DOHH2 (cell line): Measurements from ENCODE around the gene CD47.

Source experiments
- H3F3A ChIP-seq: fragments of 200-600 bp; sonication (generic), shearing (Covaris generic); 2 replicates; pipeline ENCODE4 v1.6.0; 2016; ENCODE audit warnings: antibody characterized with exemption, mild to moderate bottlenecking; ENCODE audit not compliant: control insufficient read depth, insufficient read depth
- H3K27ac ChIP-seq: fragments of 200-600 bp; sonication (generic); 2 replicates; pipeline ENCODE4 v1.5.1; 2014; ENCODE audit warnings: low read depth, mild to moderate bottlenecking, low read length, moderate library complexity
- H3K27me3 ChIP-seq: fragments of 200-600 bp; sonication (generic); 2 replicates; pipeline ENCODE4 v1.6.1; 2014; ENCODE audit warnings: mild to moderate bottlenecking, low read length, mixed read lengths; ENCODE audit not compliant: control insufficient read depth
- H3K36me3 ChIP-seq: fragments of 200-600 bp; sonication (generic); 2 replicates; pipeline ENCODE4 v1.6.1; 2014; ENCODE audit warnings: mild to moderate bottlenecking, low read length, moderate library complexity, mixed read lengths; ENCODE audit not compliant: control insufficient read depth
- H3K4me1 ChIP-seq: fragments of 200-600 bp; sonication (generic); 2 replicates; pipeline ENCODE4 v1.6.1; 2014; ENCODE audit warnings: mild to moderate bottlenecking, low read length, mixed read lengths; ENCODE audit not compliant: control insufficient read depth
- H3K4me2 ChIP-seq: fragments of 200-600 bp; sonication (generic); 2 replicates; pipeline ENCODE4 v1.6.0; 2014; ENCODE audit warnings: mild to moderate bottlenecking, low read length, moderate library complexity
- H3K4me3 ChIP-seq: fragments of 200-600 bp; sonication (generic); 2 replicates; pipeline ENCODE4 v1.5.1; 2014; ENCODE audit warnings: mild to moderate bottlenecking, low read length, mixed read lengths
- H3K79me2 ChIP-seq: fragments of 200-600 bp; sonication (generic); 2 replicates; pipeline ENCODE4 v1.6.1; 2014; ENCODE audit warnings: mild to moderate bottlenecking, low read length, mixed read lengths; ENCODE audit not compliant: control insufficient read depth
- H3K9me2 ChIP-seq: fragments of 200-600 bp; sonication (generic); replicated peaks from 2 replicates; pipeline ENCODE4 v1.6.1; 2014; ENCODE audit warnings: mild to moderate bottlenecking, low read length, mixed read lengths; ENCODE audit not compliant: control insufficient read depth
- H3K9me3 ChIP-seq: fragments of 200-600 bp; sonication (generic); 2 replicates; pipeline ENCODE4 v1.6.1; 2014; ENCODE audit warnings: antibody characterized with exemption, low read length, mixed read lengths; ENCODE audit not compliant: control insufficient read depth, insufficient read depth
- H4K20me1 ChIP-seq: fragments of 200-600 bp; sonication (generic); 2 replicates; pipeline ENCODE4 v1.6.0; 2014; ENCODE audit warnings: low read depth, mild to moderate bottlenecking, antibody characterized with exemption, low read length, moderate library complexity; ENCODE audit not compliant: control insufficient read depth, insufficient read depth
- CTCF ChIP-seq: fragments of 200-600 bp; sonication (generic); IDR thresholded peaks from one replicate; pipeline ENCODE4 v1.5.1; 2014; ENCODE audit warnings: antibody characterized with exemption, mild to moderate bottlenecking, low read depth, low read length; ENCODE audit not compliant: poor library complexity, severe bottlenecking
- EZH2phosphoT487 ChIP-seq: fragments of 200-600 bp; sonication (generic); IDR thresholded peaks from 2 replicates; pipeline ENCODE4 v1.6.1; 2017; ENCODE audit warnings: borderline replicate concordance, mild to moderate bottlenecking, antibody characterized with exemption, low read length, moderate library complexity, mixed read lengths

The CD47 gene

DNA sequence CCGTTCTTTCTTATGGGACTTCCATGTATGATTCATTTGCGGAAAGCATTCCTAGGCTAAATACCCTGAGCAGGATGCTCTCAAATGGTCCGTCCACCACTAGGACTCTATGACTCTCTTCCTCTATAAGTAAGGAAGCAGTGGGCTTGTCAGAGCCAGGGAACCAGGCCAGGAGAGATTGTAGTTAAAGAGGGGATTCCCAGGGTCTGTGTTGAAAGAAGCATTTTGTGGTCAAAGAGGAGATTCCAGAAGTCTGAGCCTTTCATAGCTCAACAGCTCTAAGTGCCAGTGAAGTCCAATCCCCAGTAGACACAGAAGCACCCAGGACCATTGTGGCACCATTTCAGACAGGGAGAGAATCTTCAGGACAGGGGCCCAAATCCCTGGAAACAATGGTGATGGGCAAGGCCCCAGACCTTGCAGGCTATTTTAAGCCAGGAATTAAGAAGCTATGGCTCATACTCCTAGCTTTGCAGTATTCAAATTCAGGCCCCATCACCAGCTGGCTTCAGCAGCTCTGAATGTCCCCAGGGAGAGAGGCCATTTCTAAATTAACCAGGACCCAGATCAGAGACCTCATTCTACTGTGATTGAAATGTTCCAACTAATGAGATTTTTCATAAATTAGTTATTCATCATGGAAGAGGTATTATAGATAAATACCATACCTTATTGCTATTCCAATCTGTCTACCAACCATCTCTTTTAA, 81.7 kb downstream of the CD47 start:
- TF ChIP-seq EZH2phosphoT487 (no peak), CTCF (no peak)
- Histone ChIP-seq H3K36me3 (no peaks in the 10 kb centered on the region), H3K79me2 (no peaks in the 10 kb centered on the region), H3K9me2 (no peaks in the 10 kb centered on the region), H4K20me1 (no peaks in the 10 kb centered on the region), H3K27ac (no peak overlapping the region), H3K27me3 (peaks cover 3% of the 10 kb centered on the region), H3K4me3 (no peak overlapping the region), H3K4me1 (peaks cover 9% of the 10 kb centered on the region), H3K9me3 (no peaks in the 10 kb centered on the region), H3F3A (no peaks in the 10 kb centered on the region), H3K4me2 (no peak overlapping the region)

DNA sequence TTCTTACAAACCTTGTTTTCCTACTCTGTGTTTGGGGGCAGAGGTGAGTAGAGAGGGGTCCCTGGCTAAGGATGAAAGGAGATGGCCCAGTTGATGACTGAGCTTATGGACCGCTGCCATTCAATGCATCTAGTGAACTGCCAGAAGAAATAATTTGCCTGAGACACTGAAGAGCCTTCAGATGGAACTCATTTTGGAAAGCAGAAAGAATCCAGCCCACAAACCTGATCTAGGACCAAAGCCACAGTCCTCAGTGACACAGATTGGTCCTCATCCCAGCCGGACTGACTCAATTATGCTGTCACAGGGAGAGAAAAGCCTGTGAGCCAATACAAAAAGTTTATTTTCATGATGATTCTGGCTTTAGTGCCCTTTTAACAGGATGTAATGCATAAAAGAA, 82.7 kb downstream of the CD47 start:
- H3K79me2 ChIP-seq, result no peaks in the 10 kb centered on the region
- H3K9me2 ChIP-seq, result no peaks in the 10 kb centered on the region
- no peaks in the 10 kb centered on the region for H3K9me3 ChIP-seq
- TF ChIP-seq CTCF (no peak), EZH2phosphoT487 (no peak)
- H3K27me3 ChIP-seq, result peaks cover 3% of the 10 kb centered on the region
- H3K27ac ChIP-seq, result no peak overlapping the region
- H3K4me1 ChIP-seq, result peaks cover 9% of the 10 kb centered on the region
- H3K36me3 ChIP-seq, result no peaks in the 10 kb centered on the region
- no peaks in the 10 kb centered on the region for H3F3A ChIP-seq
- H4K20me1 ChIP-seq, result no peaks in the 10 kb centered on the region
- H3K4me3 ChIP-seq, result no peak overlapping the region
- no peak overlapping the region for H3K4me2 ChIP-seq

DNA sequence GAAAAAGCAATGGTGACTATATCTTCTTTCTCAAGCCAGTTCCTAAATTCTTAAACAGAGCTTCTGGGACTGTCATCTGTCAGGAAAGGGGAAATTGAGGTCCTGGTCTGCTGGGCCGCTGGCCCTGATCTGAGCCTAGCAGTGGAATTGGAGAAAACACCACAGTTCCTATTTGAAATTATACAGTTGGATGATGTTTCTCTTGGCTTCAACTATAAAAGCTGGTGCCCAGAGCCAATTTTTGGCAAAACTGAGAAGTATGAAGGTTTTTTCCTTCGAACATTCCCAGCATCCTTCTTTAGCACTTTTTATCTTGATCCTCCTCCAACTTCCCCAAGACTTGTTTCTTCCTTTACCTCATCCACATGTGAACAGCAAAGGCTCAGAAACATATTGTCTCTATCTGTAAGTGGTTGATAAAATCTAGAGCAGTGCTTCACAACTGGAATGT, 83.9 kb downstream of the CD47 start:
- H4K20me1 ChIP-seq, result no peaks in the 10 kb centered on the region
- H3K9me2 ChIP-seq, result no peaks in the 10 kb centered on the region
- no peaks in the 10 kb centered on the region for H3K36me3 ChIP-seq
- no peak overlapping the region for H3K4me2 ChIP-seq
- no peaks in the 10 kb centered on the region for H3K79me2 ChIP-seq
- peaks cover 3% of the 10 kb centered on the region for H3K27me3 ChIP-seq
- no peaks in the 10 kb centered on the region for H3F3A ChIP-seq
- H3K9me3 ChIP-seq, result no peaks in the 10 kb centered on the region
- no peak overlapping the region for H3K4me3 ChIP-seq
- TF ChIP-seq EZH2phosphoT487 (no peak), CTCF (no peak)
- H3K4me1 ChIP-seq, result peaks cover 9% of the 10 kb centered on the region
- no peak overlapping the region for H3K27ac ChIP-seq
